HG02884 (cell line): ENCODE results near the gene ALK.

Experiments used
- ATAC-seq: cut with Tn5 transposase; IDR thresholded peaks from one replicate; pipeline ENCODE4 v1.9.1; 2021; ENCODE audit warnings: mild to moderate bottlenecking, moderate library complexity; ENCODE audit not compliant: unreplicated experiment

The ALK gene

DNA sequence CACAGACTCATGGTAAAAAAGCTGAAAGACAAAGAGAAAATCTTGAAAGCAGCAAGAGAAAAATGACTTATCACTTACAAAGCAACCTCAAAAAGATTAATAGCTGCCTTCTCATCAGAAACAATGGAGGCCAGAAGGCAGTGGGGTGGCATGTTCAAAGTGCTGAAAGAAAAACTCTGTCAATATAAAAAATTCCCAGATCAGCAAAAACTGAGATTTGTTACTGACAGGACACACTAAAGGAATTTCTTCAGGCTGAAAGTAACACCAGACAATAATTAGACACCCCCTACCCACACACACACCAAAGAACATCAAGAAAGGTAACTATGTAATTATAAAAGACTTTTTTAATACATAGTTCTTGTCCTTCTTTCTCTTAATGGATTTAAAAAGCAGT is 495.0 kb downstream of the ALK start:
- no peak for ATAC-seq

DNA sequence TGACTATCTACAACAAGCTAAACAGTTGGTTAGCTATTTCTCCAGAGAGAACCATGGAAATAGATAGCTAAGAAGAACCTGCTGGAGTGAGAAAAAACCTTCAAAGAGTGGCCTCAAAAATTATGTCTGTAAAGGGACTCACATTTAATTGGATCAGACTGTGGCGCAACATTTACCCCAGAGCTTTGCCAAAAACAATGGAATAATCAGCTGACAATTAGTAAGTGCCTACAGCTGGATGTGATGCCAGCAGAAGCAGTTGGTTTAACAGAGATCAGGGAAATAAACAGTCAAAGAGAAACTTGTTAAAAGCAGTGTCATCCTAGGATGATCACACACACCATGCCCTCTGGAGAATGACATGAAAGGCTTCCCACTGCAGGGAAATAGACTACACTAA is 495.5 kb downstream of the ALK start:
- ATAC-seq, result no peak

DNA sequence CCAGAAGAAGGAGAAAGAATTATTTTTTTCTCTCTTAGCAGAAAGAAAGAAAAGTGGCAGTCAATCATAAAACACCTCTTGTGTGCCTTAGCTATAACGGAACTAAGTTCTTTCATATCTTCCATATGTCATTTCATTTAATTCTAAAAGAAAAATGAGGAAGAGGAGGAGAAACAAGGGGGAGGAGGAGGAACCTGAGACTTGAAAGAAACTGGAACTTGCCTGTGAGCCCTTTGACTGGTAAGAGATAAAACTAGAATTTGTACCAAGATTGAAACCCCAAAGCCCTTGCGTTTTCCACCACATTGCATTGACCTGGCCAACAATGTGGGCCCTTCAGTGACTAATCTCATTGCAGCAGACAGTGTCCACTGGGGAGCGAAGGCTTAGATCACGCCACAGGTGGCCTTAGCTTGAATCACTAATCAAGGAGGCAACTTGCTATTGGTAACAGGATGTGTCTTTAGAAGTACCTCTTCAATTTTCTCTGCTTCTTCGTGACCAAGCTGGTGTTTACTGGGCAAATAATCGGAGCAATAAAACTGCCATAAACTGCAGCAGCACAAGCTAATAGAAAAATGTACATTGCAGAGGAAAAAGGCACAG is 498.2 kb downstream of the ALK start:
- ATAC-seq, result no peak

DNA sequence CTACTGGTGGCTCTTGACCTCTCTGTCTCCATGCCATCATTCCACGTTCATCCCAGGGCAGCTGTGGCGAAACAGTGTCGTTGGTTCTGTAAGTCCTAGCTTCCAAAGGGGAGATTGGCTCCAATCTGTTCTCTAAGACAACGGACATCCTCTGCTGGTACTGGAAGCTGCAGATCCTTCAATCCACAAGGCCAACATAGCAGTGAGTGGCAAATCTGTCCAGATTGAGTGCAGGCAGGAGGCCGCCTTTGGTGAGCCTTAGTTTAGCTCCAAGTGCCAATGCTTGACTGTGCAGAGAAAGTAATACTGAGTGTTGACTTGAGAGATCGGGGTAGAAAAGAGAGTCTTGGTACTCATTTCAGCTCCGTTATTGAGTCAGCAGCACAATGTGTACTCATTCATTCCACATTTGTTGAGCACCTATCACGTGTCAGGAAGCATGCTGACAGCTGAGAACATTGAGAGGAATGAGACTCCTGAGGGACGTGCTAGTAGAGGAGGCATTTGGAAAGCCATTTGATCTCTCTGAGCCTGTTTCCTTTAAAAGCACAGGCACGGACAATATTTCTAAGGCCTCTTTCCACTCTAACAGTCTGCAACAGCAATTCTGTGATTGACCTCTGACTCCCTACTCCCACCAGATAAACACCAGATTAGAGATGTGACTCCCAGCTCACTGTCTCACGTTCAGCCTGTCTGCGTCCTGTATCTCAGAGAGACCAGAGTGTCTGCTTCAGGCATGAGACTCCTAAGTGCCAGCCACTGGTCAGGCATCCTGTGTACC is 500.2 kb downstream of the ALK start:
- ATAC-seq, result no peak

DNA sequence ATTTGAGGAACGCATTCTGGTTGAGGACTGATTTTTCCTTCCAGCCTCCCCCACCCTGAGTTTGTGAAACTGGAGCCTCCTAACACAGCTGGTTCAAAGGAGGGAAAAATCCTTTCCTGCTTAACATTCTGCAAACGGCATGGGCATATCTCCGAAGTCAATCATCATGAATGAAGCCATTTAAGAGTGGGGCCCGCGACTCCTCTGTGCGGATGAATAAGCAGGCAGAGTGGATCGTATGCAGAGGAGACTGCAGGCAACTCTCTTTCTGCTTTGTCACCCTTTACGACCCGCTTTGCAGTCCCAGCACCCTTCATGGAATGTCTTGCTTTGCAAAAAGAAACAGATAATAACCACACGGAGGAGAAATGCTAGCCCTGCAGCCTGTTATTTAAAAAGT is 500.9 kb downstream of the ALK start:
- ATAC-seq, result no peak

DNA sequence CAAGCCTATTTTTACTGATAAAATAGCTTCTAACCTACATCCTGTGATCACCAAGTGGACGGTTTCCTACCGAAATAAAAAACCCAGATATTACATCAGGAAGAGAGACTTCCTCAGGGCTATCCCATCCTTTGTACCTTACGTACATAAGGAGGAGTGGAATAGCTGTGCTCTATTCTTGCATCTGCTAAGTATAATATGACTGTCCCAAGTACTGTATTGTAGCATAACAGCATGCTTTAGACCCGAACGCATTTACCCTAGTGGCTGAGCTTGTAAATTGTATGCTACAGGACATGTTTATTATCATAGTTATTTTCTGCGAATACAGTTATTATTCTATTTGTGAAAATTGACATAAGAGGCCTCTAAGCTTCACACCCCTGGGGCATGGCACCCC is 503.8 kb downstream of the ALK start:
- ATAC-seq, result no peak

DNA sequence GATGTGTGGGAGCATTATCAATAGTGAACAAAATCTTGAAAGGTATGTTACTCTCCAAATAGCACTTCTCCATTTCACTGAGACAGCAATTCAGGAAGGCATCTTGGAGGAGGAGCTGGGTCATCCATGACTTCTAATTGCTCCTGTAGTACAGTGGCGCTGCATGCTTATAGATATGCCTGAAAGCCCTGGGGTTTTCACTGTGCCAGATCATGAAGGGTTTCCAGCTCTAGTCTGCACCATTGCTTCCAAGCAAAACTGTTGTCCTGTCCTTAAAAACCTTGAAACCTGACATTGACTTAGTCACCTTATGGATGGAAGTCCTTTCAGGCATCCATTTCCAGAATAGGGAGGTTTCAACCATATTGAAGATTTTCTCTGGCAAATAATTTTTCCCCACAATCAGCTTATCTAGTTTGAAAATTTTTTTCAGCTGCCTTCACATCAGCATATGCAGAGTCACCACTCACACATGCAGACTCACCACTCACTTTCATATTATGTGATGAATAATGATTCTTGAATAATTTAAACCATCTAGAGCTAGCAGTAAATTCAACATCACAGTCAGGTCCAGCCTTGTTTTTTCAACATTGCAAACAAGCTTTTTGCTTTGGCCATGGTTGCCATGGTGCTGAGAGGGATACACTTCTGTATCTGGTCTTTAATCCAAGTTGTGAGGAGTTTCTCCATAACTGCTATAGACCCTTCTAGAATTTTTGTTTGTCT is 509.0 kb downstream of the ALK start:
- no peak for ATAC-seq

DNA sequence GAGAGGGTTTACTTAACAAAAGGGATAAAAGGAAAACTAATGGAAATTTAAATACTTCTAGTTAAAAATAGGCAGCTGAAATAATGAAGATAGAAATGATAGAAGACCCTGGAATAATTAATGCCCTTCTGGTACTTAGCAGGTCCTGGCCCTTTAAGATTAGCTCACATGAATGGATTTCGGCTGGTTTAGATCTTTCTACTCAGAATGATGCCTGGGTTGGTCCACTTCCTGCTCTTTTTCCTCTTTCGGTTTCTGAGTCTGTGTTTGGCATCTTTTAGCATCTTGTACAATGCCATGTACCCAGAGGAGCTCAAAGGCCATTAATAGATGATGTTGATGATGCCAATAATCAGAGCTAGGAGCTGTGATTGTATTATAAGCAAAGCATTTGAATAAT is 515.7 kb downstream of the ALK start:
- no peak for ATAC-seq

DNA sequence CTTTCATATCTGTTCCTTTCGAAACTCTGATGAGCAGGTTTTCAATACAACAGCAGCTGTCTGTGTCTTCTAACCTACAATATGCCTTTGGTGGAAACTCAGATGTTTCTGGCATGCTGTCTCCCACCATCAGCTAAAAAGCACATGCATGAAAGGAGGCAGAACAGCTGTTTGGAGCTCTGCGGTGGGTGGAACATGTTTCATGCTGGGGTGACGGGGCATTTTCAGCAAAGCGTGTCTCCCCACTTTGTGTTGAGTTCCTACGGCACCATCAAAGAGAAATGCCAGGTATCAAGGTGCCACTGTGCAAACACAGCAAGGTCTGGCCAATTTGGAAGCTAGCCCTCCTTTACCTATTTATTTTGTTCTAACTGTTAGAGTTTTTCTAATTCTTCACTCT is 516.1 kb downstream of the ALK start:
- no peak for ATAC-seq

DNA sequence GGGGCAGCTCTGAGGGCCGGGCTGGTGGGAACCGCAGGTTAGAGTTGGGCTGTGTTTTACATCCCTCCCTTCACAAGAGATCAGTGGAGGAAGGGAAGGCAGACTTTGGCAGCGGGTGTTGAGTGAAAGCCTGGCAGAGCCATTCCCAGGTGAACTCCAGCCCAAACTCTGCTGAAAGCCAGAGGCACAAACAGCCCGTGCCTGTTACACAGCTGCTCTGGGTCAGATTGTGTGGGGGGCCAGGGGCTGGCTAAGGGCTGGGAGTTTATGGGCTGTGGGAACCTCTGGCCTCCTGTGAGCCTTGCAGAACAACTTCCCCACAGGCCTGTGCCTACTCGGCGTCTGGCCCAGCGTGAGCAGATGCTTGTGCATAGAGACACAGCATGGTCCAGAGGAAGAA is 519.4 kb downstream of the ALK start:
- no peak for ATAC-seq

DNA sequence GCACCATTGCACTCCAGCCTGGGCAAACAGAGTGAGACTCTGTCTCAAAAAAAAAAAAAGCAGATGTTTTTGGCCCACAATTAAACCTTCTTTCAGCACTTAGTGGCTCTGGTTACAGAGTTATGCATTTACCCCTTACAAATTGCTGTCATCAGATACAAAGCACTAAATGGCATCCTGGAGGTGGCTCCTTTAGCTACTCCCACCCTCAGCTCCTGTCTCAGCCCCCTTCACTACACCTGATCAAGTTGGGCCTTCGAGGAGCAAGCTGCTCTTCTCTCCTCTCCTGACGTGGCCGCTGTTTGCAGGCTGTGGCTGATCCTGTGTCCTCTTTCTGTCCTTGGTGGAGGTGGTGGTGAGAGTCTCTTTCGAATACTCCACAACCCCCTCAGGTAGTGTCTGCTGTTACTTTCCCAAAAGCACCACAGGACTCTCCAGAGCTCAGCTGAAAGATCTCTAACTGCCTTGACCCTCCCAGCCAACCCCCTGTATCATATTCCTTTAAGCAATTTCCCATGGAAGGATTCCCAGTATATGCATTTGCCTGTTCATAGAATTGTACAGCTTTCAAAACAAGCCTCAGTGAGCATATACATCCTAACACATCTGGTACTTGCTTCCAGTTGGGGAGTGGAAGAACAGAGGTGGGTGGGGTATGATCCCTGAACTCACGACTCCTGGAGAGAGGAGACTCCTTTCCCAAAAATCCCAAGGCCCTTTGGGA is 520.3 kb downstream of the ALK start:
- no peak for ATAC-seq

DNA sequence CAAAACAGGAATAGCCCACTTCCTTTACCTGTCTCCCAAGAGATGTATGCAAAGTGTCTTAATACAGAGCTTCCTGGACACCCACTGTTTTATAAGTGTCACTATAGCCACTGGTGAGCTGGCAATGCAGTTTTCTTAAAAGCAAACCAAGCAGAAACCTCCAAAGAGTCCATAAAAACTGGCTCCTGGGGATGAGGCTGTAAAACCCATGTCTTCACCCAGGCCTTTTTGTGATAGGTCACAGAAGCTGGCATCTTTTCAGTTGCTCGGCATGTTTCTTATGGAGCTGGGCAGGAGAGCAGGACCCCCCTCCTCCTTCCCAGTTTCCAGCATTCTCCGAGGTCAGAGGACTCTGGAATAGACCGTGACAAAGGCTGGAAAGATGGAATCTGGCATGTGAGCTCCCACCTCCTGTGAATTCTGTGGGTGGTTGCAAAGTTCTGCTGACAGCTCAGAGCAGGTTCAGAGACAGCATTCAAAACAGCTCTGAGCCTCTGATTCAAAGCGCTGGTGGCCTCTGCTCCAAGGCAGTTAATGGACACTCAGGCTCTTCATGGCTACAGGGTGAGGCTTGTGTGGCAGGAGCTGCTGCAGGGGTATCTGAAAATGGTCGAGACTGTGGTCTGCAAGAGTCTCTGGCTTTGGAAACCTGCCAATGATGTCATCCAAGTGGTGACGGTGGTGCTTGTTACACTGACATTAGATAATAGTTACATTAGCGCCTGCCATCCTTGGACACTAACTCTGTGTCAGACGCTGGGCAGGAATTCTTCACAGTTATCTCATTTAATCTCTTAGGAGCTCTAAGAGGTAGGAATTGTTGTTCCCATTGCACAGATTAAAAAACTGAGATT is 522.8 kb downstream of the ALK start:
- no peak for ATAC-seq

DNA sequence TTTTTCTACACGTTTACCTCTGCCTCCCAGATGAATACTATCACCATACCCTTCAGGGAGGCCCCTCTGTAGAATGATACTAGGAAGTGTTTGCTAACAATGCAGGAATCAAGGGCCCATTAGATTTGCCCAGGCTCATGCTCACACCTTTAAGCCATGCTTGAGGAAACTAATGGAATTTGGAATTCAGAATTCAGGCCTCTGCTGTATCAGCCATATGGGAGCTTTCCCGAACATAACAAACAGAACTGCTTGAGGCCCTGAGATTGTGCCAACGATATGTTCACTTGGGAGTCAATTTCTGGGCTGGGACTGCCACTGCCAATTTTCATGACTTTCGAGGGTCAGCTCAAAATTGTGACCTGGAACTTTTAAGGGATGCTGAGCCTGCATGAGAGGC is 523.7 kb downstream of the ALK start:
- no peak for ATAC-seq

DNA sequence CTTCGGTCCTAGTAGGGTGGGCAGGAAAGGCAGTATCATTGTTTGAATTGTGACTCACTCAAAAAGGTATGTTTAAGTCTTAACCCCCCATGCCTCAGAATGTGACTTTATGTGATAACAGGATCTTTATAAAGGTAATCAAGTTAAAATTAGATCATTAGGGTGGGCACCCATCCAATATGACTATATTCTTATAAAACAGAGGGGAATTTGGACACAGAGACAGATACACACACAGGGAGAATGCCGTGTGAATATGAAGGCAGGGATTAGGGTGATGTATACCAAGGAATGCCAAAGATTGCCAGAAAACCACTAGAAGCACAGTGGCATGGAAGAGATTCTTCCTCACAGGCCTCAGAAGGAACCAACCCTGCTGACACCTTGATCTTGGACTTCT is 524.3 kb downstream of the ALK start:
- ATAC-seq, result no peak

DNA sequence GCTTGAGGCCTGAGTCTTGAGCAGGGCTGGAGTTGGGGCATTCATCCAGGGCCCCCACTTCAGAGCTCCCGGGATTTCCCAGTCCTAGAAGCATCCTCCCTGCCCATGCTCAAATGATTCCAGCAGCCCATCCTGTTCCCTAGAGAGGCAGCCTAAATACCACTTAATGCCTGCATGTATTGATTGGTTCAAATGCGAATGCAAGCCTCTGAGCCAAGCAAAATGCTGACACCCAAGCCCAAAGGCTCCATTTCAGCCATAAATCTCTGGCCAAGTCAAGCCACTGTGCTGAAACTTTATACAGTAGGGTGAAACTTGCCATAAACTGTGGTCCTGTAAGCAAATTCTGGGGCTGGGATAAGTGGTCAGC is 526.4 kb downstream of the ALK start:
- no peak for ATAC-seq

DNA sequence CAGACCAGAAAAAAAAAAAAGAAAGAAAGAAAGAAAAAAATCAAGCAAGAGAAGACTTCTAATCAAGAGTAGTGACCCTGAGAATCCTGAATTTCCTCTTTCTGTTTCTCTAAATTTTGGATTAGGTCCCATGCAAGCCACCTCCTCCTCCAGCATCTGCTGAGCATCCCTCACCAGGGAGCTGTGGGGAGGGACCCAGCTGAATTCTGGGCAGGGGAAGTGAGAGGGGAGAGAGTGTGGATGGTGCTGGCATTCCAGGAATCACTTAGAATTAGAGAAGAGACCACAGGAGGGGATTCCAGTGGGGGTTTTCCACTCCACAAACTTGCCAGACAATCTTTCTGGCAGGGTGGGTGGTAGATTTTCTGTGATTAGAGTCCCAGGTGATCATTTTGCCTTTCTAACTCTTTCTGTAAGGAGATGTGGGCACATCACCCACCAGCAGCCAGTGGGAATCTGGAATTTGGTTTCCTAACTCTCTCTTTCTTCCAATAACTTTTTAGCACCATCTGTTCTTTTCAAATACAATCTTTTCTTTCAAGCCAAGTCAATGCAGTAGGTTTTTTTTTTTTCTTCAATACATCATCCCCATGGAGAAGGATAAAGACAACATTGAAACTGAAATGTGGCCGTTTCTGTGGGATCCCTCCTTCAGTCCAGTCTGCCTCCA is 526.9 kb downstream of the ALK start:
- ATAC-seq, result no peak

DNA sequence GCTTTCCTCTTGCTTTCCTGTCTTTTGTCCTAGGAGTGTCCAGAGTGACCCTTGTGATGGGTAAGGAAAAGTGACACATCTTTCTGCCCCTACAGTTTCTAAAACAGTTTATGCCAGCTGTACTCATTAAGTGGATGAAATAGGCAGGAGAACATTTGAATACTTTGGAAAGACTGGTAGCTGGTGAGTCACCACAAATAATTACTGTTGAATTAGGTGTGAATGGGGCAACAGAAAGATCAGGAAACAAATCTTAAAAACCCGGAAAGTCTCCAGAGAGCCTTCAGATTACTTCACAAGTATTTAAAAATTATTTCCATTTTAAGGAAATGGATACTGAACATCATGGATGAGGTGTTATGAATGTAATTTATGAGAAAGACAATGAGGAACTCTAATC is 527.7 kb downstream of the ALK start:
- ATAC-seq, result no peak

DNA sequence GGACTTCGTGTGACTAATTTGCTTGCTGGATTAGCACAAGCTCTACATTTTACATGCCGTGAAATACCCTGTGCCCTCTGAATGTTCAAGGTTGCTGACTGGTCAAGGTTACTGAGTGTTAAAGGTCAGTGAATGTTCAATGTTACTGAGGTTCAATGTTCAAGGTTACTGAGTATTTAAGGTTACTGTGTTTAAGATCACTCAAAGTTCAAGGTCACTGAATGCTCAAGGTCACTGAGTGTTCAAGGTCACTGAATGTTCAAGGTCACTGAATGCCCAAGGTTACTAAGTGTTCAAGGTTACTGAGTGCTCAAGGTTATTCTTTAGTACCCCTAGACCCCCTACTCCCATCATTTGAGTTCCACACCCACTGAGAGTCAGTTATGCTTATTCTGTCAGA is 528.6 kb downstream of the ALK start:
- no peak for ATAC-seq

DNA sequence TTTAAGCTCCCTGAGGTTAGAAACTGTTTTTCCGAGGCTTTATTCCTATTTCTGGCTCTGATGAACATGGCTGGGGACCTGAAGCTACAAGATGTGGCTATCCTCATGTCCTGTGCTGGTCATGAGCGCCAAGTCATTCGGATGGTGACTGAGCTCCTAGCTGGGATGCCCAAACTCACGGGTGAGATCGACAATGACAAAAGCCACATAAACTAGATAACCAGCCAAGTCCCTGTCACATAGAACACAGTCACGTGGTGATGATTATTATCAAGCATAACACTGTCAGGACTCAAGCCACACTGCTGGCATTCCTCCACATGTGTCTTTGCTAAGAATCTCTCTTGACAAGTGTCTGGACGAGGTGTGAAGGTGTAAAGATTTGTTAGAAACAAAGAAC is 531.2 kb downstream of the ALK start:
- ATAC-seq, result no peak

DNA sequence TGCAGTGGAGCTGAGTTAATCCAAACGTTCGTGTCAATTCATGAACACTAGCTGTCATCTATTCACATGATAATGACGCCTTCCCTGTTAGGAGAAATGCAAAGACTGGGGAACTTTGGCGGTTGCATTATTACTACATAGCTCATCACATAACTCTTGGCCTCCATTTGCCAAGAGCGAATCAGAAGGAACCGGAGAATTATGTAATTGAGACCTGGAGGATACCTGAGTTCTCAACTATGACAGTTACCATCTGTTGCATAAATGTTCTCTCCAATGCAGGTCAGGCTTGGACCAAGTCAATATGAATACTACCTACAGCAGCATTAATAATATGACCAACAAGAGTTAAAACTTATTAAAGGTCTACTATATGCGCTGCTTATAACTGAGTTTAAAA is 531.7 kb downstream of the ALK start:
- ATAC-seq, result no peak
